HEK293 (cell line): ENCODE measurements around the gene KCNH5.

Experiments
- FEZF1 ChIP-seq: fragments of 450-650 bp; formaldehyde crosslinking; IDR thresholded peaks from 2 replicates; pipeline ENCODE4 v1.5.1; 2016; ENCODE audit warnings: missing biosample characterization, missing genetic modification characterization
- KLF17 ChIP-seq: fragments of 450-650 bp; formaldehyde crosslinking; IDR thresholded peaks from 2 replicates; pipeline ENCODE4 v1.5.1; 2016; ENCODE audit warnings: missing biosample characterization, missing genetic modification characterization
- PRDM2 ChIP-seq: fragments of 450-650 bp; formaldehyde crosslinking; IDR thresholded peaks from 2 replicates; pipeline ENCODE4 v1.5.1; 2016; ENCODE audit warnings: missing biosample characterization, missing genetic modification characterization, borderline replicate concordance
- PRDM6 ChIP-seq: fragments of 450-650 bp; formaldehyde crosslinking; IDR thresholded peaks from 2 replicates; pipeline ENCODE4 v1.5.1; 2017; ENCODE audit warnings: missing biosample characterization, missing genetic modification characterization
- TCF7L2 ChIP-seq: IDR thresholded peaks from 2 replicates; pipeline ENCODE4 v1.6.1; 2011; ENCODE audit warnings: low read depth, mild to moderate bottlenecking, inconsistent platforms, low read length, moderate library complexity, borderline replicate concordance
- TRIM28 ChIP-seq: IDR thresholded peaks from 2 replicates; pipeline ENCODE4 v1.6.1; 2011; ENCODE audit warnings: low read length, control low read depth, borderline replicate concordance
- YY2 ChIP-seq: fragments of 450-650 bp; formaldehyde crosslinking; IDR thresholded peaks from 2 replicates; pipeline ENCODE4 v1.5.1; 2016; ENCODE audit warnings: missing biosample characterization, missing genetic modification characterization
- ZBTB48 ChIP-seq: fragments of 450-650 bp; formaldehyde crosslinking; IDR thresholded peaks from 2 replicates; pipeline ENCODE4 v1.5.1; 2016; ENCODE audit warnings: missing biosample characterization, missing genetic modification characterization
- ZBTB8A ChIP-seq: fragments of 450-650 bp; formaldehyde crosslinking; IDR thresholded peaks from 2 replicates; pipeline ENCODE4 v1.5.1; 2016; ENCODE audit warnings: missing biosample characterization, missing genetic modification characterization
- ZNF10 ChIP-seq: fragments of 450-650 bp; formaldehyde crosslinking; IDR thresholded peaks from 2 replicates; pipeline ENCODE4 v1.5.1; 2017; ENCODE audit warnings: missing biosample characterization, missing genetic modification characterization
- ZNF148 ChIP-seq: fragments of 450-650 bp; formaldehyde crosslinking; IDR thresholded peaks from 2 replicates; pipeline ENCODE4 v1.5.0; 2017; ENCODE audit warnings: missing biosample characterization, missing genetic modification characterization, borderline replicate concordance
- ZNF274 ChIP-seq, 2 experiments: fragments of 200-500 bp in 1 of 2; fragments of 450-650 bp in 1 of 2; sonication (Bioruptor generic) in 1 of 2; formaldehyde crosslinking in 1 of 2; IDR thresholded peaks; 2 replicates each; pipeline versions ENCODE4 v1.5.1 to v1.6.1; 2014 to 2016; ENCODE audit warnings: borderline replicate concordance in 1 of 2, inconsistent platforms in 1 of 2, low read length in 1 of 2, missing biosample characterization in 1 of 2, missing genetic modification characterization in 1 of 2
- ZNF324 ChIP-seq: fragments of 450-650 bp; formaldehyde crosslinking; IDR thresholded peaks from 2 replicates; pipeline ENCODE4 v1.5.1; 2016; ENCODE audit warnings: missing biosample characterization, missing genetic modification characterization
- ZNF518A ChIP-seq: fragments of 450-650 bp; formaldehyde crosslinking; conservative IDR thresholded peaks from 2 replicates; pipeline ENCODE4 v1.5.1; 2016; ENCODE audit warnings: low read depth, missing biosample characterization, missing genetic modification characterization
- ZNF560 ChIP-seq: fragments of 450-650 bp; formaldehyde crosslinking; IDR thresholded peaks from 2 replicates; pipeline ENCODE4 v1.5.1; 2017; ENCODE audit warnings: missing biosample characterization, missing genetic modification characterization, borderline replicate concordance
- ZNF561 ChIP-seq: fragments of 450-650 bp; IDR thresholded peaks from 2 replicates; pipeline ENCODE4 v1.5.1; 2018; ENCODE audit warnings: missing biosample characterization, missing genetic modification characterization, borderline replicate concordance
- ZNF596 ChIP-seq: fragments of 450-650 bp; IDR thresholded peaks from 2 replicates; pipeline ENCODE4 v1.5.0; 2018; ENCODE audit warnings: missing biosample characterization, mild to moderate bottlenecking, missing genetic modification characterization, moderate library complexity
- ZNF704 ChIP-seq: fragments of 450-650 bp; formaldehyde crosslinking; IDR thresholded peaks from 2 replicates; pipeline ENCODE4 v1.5.1; 2016; ENCODE audit warnings: missing biosample characterization, missing genetic modification characterization
- ZSCAN5A ChIP-seq: fragments of 450-650 bp; formaldehyde crosslinking; IDR thresholded peaks from 2 replicates; pipeline ENCODE4 v1.5.1; 2016; ENCODE audit warnings: missing biosample characterization, missing genetic modification characterization
- ZXDB ChIP-seq: fragments of 450-650 bp; formaldehyde crosslinking; IDR thresholded peaks from 2 replicates; pipeline ENCODE4 v1.5.1; 2016; ENCODE audit warnings: missing biosample characterization, missing genetic modification characterization

KCNH5 gene

GRCh38 chr14:62739647-62740046, 305.6 kb downstream of the KCNH5 start (continued):
- TF ChIP-seq ZNF148 (tag by site-specific recombination) (no peak), ZNF274 (IDR thresholded peaks at IDR 0.05; ENCODE audit: low read length) (no peak), ZNF274 (tag by site-specific recombination; IDR thresholded peaks at IDR 0.05; ENCODE audit: borderline replicate concordance) (no peak), PRDM2 (tag by site-specific recombination) (no peak), ZNF518A (tag by site-specific recombination) (no peak), ZNF10 (tag by site-specific recombination) (no peak), ZBTB48 (tag by site-specific recombination) (no peak), ZNF704 (tag by site-specific recombination) (no peak), ZNF560 (no peak), FEZF1 (tag by site-specific recombination) (peak; percentile 57), TRIM28 (peak; percentile 67; the same call in 1 of the 2 replicates), TCF7L2 (peak; percentile 97), ZBTB8A (tag by site-specific recombination) (no peak), ZNF596 (tag by site-specific recombination) (no peak), ZSCAN5A (no peak), ZNF561 (tag by site-specific recombination) (0 out of 2 replicates have a peak, but pooled peaks have one; percentile 32), PRDM6 (tag by site-specific recombination) (peak; percentile 41; the same call in 1 of the 2 replicates), ZXDB (tag by site-specific recombination) (no peak), ZNF324 (tag by site-specific recombination) (no peak), YY2 (tag by site-specific recombination) (no peak), KLF17 (tag by site-specific recombination) (no peak)
